Astrocyte (in vitro differentiated cells and primary cell): ENCODE data around the gene NAV2.

Experiments
- CTCF ChIP-seq: IDR thresholded peaks from 2 replicates; pipeline ENCODE4 v1.5.1; 2011; ENCODE audit warnings: low read depth, mild to moderate bottlenecking, inconsistent platforms, low read length, moderate library complexity; ENCODE audit not compliant: insufficient read depth
- EZH2 ChIP-seq: IDR thresholded peaks from 2 replicates; pipeline ENCODE4 v1.6.1; 2012; ENCODE audit warnings: mild to moderate bottlenecking, low read length, inconsistent platforms; ENCODE audit not compliant: insufficient read depth

DNA sequence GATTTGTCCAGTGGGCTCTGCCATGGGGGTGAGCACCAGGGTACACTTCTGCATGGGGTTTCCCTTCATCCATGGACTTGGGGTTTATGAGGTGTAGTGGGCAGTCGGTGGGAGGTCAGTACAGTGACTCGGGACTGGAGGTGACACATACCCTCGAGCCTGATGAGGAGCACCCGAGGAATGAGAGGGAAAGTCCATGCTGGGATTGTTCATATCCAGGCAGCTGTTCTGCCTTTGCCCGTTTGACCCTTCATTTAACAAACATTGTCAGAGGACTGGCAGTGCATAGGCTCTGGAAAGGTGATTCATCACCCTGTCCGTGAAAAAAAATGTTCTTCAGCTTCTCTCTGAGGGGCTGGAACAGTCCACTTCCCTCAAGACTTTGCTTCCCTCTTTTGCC lies 2.7 kb downstream of the NAV2 start:
- TF ChIP-seq CTCF (no peak), EZH2 (no peak)
